Measurements from ENCODE around the gene GID8.

DNA sequence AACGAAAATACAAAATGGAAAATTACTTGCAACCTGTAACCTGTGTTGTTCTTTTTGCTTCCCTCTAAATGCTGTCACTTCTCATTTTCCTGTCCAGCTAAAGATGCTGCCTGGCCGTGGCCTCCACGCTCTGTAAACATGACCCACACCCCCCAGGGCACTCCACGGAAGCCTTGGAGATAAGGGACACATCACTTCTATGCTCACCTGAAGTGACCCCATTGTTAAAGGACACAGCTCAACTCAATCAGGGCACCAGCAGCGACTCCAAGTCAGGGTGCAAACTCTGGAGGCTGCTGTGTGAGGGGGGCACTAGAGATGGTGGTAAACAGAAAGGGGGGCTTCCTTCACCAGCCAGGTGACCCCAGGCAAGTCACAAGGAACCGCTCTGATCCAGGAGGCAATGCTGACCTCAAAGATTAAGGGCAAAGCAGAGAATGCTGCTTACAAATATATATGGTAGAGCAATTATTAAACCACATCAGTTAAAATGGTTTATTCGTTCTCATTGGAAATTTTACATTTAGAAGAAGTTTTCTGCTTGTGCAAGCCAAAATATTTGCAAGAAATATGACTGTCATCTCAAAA, 24.8 kb upstream of the GID8 start:
- TF ChIP-seq, protein P1, sequence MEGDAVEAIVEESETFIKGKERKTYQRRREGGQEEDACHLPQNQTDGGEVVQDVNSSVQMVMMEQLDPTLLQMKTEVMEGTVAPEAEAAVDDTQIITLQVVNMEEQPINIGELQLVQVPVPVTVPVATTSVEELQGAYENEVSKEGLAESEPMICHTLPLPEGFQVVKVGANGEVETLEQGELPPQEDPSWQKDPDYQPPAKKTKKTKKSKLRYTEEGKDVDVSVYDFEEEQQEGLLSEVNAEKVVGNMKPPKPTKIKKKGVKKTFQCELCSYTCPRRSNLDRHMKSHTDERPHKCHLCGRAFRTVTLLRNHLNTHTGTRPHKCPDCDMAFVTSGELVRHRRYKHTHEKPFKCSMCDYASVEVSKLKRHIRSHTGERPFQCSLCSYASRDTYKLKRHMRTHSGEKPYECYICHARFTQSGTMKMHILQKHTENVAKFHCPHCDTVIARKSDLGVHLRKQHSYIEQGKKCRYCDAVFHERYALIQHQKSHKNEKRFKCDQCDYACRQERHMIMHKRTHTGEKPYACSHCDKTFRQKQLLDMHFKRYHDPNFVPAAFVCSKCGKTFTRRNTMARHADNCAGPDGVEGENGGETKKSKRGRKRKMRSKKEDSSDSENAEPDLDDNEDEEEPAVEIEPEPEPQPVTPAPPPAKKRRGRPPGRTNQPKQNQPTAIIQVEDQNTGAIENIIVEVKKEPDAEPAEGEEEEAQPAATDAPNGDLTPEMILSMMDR (IDR thresholded peaks at IDR 0.05; ENCODE audit: poor library complexity, severe bottlenecking): no peak
- TF ChIP-seq RAD21 (conservative IDR thresholded peaks at IDR 0.05) (no peak), TAF1 (IDR thresholded peaks at IDR 0.05; ENCODE audit: low read depth) (no peak), POLR2AphosphoS5 (IDR thresholded peaks at IDR 0.05) (no peak), EZH2 (IDR thresholded peaks at IDR 0.05; ENCODE audit: borderline replicate concordance, insufficient read depth, low read length, poor library complexity, severe bottlenecking) (no peak)
- TF ChIP-seq, protein P2, sequence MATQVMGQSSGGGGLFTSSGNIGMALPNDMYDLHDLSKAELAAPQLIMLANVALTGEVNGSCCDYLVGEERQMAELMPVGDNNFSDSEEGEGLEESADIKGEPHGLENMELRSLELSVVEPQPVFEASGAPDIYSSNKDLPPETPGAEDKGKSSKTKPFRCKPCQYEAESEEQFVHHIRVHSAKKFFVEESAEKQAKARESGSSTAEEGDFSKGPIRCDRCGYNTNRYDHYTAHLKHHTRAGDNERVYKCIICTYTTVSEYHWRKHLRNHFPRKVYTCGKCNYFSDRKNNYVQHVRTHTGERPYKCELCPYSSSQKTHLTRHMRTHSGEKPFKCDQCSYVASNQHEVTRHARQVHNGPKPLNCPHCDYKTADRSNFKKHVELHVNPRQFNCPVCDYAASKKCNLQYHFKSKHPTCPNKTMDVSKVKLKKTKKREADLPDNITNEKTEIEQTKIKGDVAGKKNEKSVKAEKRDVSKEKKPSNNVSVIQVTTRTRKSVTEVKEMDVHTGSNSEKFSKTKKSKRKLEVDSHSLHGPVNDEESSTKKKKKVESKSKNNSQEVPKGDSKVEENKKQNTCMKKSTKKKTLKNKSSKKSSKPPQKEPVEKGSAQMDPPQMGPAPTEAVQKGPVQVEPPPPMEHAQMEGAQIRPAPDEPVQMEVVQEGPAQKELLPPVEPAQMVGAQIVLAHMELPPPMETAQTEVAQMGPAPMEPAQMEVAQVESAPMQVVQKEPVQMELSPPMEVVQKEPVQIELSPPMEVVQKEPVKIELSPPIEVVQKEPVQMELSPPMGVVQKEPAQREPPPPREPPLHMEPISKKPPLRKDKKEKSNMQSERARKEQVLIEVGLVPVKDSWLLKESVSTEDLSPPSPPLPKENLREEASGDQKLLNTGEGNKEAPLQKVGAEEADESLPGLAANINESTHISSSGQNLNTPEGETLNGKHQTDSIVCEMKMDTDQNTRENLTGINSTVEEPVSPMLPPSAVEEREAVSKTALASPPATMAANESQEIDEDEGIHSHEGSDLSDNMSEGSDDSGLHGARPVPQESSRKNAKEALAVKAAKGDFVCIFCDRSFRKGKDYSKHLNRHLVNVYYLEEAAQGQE (IDR thresholded peaks at IDR 0.05; ENCODE audit: borderline replicate concordance): no peak
